Stomach smooth muscle (tissue), 2 donors: ENCODE data around the gene DDX5.

Experiments
- H3K27ac ChIP-seq: one replicate; pipeline ENCODE4 v1.7.0; 2013; ENCODE audit warnings: mild to moderate bottlenecking, low read length, inconsistent platforms
- H3K27me3 ChIP-seq, 2 donors: one replicate each; pipeline ENCODE4 v1.7.0; 2013; ENCODE audit warnings: low read length in 2 of 2; ENCODE audit not compliant: insufficient read depth in 2 of 2, control insufficient read depth in 1 of 2
- H3K36me3 ChIP-seq, 2 donors: one replicate each; pipeline ENCODE4 v1.7.0; 2013; ENCODE audit warnings: low read length in 2 of 2; ENCODE audit not compliant: control insufficient read depth in 2 of 2, insufficient read depth in 2 of 2
- H3K4me1 ChIP-seq: one replicate; pipeline ENCODE4 v1.7.0; 2013; ENCODE audit warnings: low read length; ENCODE audit not compliant: control insufficient read depth, insufficient read depth
- H3K4me3 ChIP-seq, 2 donors: one replicate each; pipeline ENCODE4 v1.7.0; 2013; ENCODE audit warnings: low read length in 2 of 2
- H3K9ac ChIP-seq, 2 donors: one replicate each; pipeline ENCODE4 v1.7.0; 2013; ENCODE audit warnings: low read length in 2 of 2, mild to moderate bottlenecking in 1 of 2
- H3K9me3 ChIP-seq, 2 donors: one replicate each; pipeline ENCODE4 v1.7.0; 2013; ENCODE audit warnings: low read length in 2 of 2; ENCODE audit not compliant: control insufficient read depth in 2 of 2
- donor health status: healthy.
- donor health status: Pancreatic carcinoma.

Gene DDX5

GRCh38 chr17:64535357-64535756 lies 29.3 kb upstream of the DDX5 start:
- no peak overlapping the region for H3K4me3 ChIP-seq
- H3K4me1 ChIP-seq, result no peaks in the 10 kb centered on the region
- H3K27ac ChIP-seq, result no peak overlapping the region
- H3K9me3 ChIP-seq, result no peaks in the 10 kb centered on the region
- no peaks in the 10 kb centered on the region for H3K27me3 ChIP-seq
- no peak overlapping the region for H3K9ac ChIP-seq
- H3K36me3 ChIP-seq, result peaks cover 61 to 63% of the 10 kb centered on the region in 2 donors

GRCh38 chr17:64534187-64534586 lies 28.1 kb upstream of the DDX5 start:
- Histone ChIP-seq H3K36me3 (peaks cover 62 to 65% of the 10 kb centered on the region in 2 donors), H3K27me3 (no peaks in the 10 kb centered on the region), H3K4me1 (no peaks in the 10 kb centered on the region), H3K4me3 (no peak overlapping the region), H3K27ac (no peak overlapping the region), H3K9ac (no peak overlapping the region), H3K9me3 (no peaks in the 10 kb centered on the region)

DNA sequence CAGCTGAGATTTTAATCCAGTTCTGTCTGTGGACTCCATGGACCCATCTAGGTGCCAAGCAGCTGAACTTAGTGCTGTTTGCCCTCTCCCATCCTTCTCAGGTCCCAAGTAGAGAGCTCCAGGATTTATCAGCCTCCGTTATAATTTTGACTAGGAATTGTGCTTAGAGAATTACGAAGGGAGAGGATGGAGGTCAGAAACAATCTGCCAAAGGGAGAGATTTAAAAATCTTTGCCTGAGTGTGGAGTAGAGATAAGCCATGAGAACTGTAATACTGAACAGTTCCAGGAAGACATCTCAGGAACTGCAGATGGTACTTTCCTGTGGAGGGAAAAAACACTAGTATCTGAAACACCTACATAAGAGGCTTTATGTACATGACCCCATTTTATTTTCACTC lies 27.7 kb upstream of the DDX5 start:
- no peaks in the 10 kb centered on the region for H3K4me1 ChIP-seq
- H3K36me3 ChIP-seq, result peaks cover 65 to 69% of the 10 kb centered on the region in 2 donors
- no peaks in the 10 kb centered on the region for H3K9me3 ChIP-seq
- no peaks in the 10 kb centered on the region for H3K27me3 ChIP-seq
- H3K4me3 ChIP-seq, result no peak overlapping the region
- no peak overlapping the region for H3K27ac ChIP-seq
- H3K9ac ChIP-seq, result no peak overlapping the region

DNA sequence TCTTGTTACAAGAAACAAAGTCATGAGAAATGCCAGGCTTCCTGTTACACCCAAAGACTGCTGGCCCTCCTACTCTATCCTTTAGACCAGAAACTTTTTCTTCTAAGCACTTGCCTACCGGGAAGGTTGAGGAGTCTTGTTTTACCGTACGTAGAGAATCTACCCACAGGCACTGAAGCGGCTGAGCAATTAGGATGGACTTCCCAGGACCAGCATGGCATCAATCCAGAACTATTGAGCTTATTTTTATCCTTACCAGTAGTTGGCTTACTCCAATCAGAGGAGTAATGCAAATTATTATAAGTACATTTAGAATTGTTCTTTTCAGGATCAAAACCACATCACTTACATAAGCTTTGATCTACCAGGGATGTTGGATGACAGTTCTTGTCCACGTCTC lies 26.3 kb upstream of the DDX5 start:
- no peaks in the 10 kb centered on the region for H3K4me1 ChIP-seq
- no peaks in the 10 kb centered on the region for H3K9me3 ChIP-seq
- no peaks in the 10 kb centered on the region for H3K27me3 ChIP-seq
- H3K27ac ChIP-seq, result no peak overlapping the region
- peaks cover 67 to 74% of the 10 kb centered on the region in 2 donors for H3K36me3 ChIP-seq
- H3K4me3 ChIP-seq, result no peak overlapping the region
- no peak overlapping the region for H3K9ac ChIP-seq

DNA sequence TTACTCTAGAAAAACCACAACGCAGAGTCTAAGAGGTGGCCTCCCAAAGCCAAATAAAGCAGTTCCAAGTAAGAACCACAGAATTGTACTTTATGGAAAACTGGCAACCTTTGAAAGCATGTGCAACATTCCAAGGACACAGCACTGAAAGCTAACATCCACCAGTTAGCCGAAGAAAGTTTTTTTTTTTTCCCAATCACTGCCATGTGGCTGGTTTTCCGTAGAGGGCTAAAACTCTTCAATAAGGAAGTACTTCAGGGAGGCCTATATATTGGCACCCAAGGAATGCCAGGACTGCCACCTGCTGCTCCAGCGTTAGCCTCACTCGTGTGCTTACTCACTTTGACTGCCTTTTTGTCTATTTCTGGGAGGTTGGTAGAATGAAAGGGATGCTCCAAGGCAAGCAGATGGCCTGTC lies 25.9 kb upstream of the DDX5 start:
- Histone ChIP-seq H3K36me3 (peaks cover 67 to 71% of the 10 kb centered on the region in 2 donors), H3K4me3 (no peak overlapping the region), H3K4me1 (no peaks in the 10 kb centered on the region), H3K9me3 (no peaks in the 10 kb centered on the region), H3K9ac (no peak overlapping the region), H3K27ac (no peak overlapping the region), H3K27me3 (no peaks in the 10 kb centered on the region)

GRCh38 chr17:64529221-64529620 lies 23.1 kb upstream of the DDX5 start:
- Histone ChIP-seq H3K4me3 (no peak overlapping the region), H3K36me3 (peaks cover 62 to 71% of the 10 kb centered on the region in 2 donors), H3K27ac (no peak overlapping the region), H3K27me3 (no peaks in the 10 kb centered on the region), H3K9me3 (no peaks in the 10 kb centered on the region), H3K9ac (no peak overlapping the region), H3K4me1 (no peaks in the 10 kb centered on the region)

GRCh38 chr17:64527914-64528313 lies 21.8 kb upstream of the DDX5 start:
- no peaks in the 10 kb centered on the region for H3K27me3 ChIP-seq
- peaks cover 50 to 67% of the 10 kb centered on the region in 2 donors for H3K36me3 ChIP-seq

GRCh38 chr17:64520359-64520758 lies 14.3 kb upstream of the DDX5 start:
- Histone ChIP-seq H3K36me3 (peaks cover 33 to 49% of the 10 kb centered on the region in 2 donors), H3K4me1 (no peaks in the 10 kb centered on the region), H3K9me3 (no peaks in the 10 kb centered on the region), H3K27ac (no peak overlapping the region), H3K9ac (no peak overlapping the region), H3K27me3 (no peaks in the 10 kb centered on the region), H3K4me3 (no peak overlapping the region)

More at GRCh38 chr17:64527914-64528313, 21.8 kb upstream of the DDX5 start:
- H3K9ac ChIP-seq, result no peak overlapping the region
- H3K9me3 ChIP-seq, result no peaks in the 10 kb centered on the region
- H3K4me3 ChIP-seq, result no peak overlapping the region
- H3K4me1 ChIP-seq, result no peaks in the 10 kb centered on the region
- no peak overlapping the region for H3K27ac ChIP-seq

DNA sequence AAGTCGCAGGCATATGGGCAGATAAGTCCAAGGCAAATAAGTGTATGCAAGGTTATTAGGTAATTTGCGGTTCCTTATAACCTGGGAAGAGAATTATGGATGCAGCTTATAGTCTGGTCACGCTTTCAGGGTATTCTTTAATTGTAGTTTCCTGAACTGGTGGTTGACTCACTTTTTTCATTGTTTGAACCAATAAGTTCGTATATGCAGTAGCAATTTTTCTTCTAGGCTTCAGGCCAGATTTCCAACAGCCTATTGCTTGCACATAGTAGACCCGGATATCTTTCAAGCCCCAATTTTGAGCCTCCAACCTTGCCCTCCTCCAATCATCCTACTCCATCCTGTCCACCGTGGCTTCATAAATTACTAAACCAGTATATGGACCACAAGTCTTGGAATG lies 13.5 kb upstream of the DDX5 start:
- Histone ChIP-seq H3K27me3 (no peaks in the 10 kb centered on the region), H3K4me3 (no peak overlapping the region), H3K27ac (no peak overlapping the region), H3K9ac (no peak overlapping the region), H3K4me1 (no peaks in the 10 kb centered on the region), H3K9me3 (no peaks in the 10 kb centered on the region), H3K36me3 (peaks cover 34 to 47% of the 10 kb centered on the region in 2 donors)

DNA sequence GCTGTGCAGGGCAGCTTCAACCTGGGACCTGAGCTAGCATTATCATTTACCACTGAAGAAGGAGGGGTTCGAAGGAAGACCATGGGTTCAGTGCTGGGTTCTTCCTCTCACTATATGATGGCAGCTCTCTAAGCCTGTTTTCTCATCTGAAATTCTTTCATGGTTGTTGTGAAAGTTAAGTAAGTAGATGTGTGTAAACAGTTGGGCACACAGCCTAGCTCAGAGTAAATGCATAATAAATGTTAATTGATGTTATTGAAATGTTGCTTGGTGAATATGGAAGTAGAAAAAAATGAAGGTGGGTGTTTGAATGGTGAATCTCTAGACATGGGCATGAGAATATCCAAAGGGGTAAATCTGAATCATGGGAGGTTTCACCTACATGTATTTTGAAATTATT lies 9.7 kb upstream of the DDX5 start:
- no peak overlapping the region for H3K9ac ChIP-seq
- no peaks in the 10 kb centered on the region for H3K27me3 ChIP-seq
- H3K4me1 ChIP-seq, result no peaks in the 10 kb centered on the region
- H3K4me3 ChIP-seq, result no peak overlapping the region
- no peaks in the 10 kb centered on the region for H3K9me3 ChIP-seq
- H3K27ac ChIP-seq, result no peak overlapping the region
- peaks cover 32 to 49% of the 10 kb centered on the region in 2 donors for H3K36me3 ChIP-seq

DNA sequence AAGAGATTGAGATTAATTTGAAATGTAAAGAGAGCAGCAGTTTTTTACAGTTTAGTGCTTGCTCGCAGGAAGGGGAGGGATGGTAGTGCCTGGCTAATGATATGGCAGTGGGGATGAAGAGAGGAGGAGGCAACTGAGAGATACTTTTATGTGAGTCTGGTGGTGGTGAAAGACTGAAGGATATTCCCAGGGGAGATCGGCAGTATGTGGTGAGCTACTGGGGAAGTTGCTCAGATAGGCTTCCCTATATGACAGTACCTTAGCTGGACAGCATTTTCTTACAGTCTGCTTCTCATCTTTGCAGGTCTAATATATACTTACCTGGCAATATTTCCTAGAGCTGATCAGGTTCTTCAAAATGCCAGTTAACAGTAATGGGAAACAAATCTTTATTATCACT lies 9.3 kb upstream of the DDX5 start:
- Histone ChIP-seq H3K27ac (no peak overlapping the region), H3K4me1 (no peaks in the 10 kb centered on the region), H3K9ac (no peak overlapping the region), H3K9me3 (no peaks in the 10 kb centered on the region), H3K4me3 (no peak overlapping the region), H3K27me3 (no peaks in the 10 kb centered on the region), H3K36me3 (peaks cover 31 to 47% of the 10 kb centered on the region in 2 donors)
